ENCODE results near the gene PRR5.
"Not testable (repeated sequence)": the region's sequence is repeated elsewhere in the genome, so short reads cannot be mapped to it uniquely, and the experiment has no call there.

Gene PRR5

GRCh38 chr22:44676441-44677352 is 25.3 kb upstream of the PRR5 start:
- TF ChIP-seq, protein P1, sequence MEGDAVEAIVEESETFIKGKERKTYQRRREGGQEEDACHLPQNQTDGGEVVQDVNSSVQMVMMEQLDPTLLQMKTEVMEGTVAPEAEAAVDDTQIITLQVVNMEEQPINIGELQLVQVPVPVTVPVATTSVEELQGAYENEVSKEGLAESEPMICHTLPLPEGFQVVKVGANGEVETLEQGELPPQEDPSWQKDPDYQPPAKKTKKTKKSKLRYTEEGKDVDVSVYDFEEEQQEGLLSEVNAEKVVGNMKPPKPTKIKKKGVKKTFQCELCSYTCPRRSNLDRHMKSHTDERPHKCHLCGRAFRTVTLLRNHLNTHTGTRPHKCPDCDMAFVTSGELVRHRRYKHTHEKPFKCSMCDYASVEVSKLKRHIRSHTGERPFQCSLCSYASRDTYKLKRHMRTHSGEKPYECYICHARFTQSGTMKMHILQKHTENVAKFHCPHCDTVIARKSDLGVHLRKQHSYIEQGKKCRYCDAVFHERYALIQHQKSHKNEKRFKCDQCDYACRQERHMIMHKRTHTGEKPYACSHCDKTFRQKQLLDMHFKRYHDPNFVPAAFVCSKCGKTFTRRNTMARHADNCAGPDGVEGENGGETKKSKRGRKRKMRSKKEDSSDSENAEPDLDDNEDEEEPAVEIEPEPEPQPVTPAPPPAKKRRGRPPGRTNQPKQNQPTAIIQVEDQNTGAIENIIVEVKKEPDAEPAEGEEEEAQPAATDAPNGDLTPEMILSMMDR (conservative IDR thresholded peaks at IDR 0.05): no peak

GRCh38 chr22:44677353-44677840 is 24.6 kb upstream of the PRR5 start:
- H3K27ac ChIP-seq: no peak overlapping the region
- TF ChIP-seq, protein P1 (conservative IDR thresholded peaks at IDR 0.05): no peak

More at GRCh38 chr22:44676441-44677352, 25.3 kb upstream of the PRR5 start:
- no peak overlapping the region for H3K27ac ChIP-seq

- TF ChIP-seq, protein P1 (conservative IDR thresholded peaks at IDR 0.05): no peak
- no peak overlapping the region for H3K27ac ChIP-seq
Observed at GRCh38 chr22:44677871-44678555, 24.0 kb upstream of the PRR5 start.

GRCh38 chr22:44678556-44679305 is 23.3 kb upstream of the PRR5 start:
- H3K27ac ChIP-seq: no peak overlapping the region
- TF ChIP-seq, protein P1 (conservative IDR thresholded peaks at IDR 0.05): no peak

DNA sequence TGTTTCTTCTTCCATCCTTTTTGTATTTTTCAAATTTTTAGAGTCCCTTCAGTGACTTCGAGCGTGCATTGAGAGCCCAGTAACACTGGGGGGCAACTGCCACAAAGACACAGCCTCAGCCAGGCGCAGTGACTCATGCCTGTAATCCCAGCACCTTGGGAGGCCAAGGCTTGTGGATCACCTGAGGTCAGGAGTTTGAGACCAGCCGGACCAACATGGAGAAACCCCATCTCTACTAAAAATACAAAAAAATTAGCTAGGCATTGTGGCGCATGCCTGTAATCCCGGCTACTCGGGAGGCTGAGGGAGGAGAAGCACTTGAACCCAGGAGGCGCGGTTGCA is 22.7 kb upstream of the PRR5 start:
- H3K27ac ChIP-seq: not testable (repeated sequence)

DNA sequence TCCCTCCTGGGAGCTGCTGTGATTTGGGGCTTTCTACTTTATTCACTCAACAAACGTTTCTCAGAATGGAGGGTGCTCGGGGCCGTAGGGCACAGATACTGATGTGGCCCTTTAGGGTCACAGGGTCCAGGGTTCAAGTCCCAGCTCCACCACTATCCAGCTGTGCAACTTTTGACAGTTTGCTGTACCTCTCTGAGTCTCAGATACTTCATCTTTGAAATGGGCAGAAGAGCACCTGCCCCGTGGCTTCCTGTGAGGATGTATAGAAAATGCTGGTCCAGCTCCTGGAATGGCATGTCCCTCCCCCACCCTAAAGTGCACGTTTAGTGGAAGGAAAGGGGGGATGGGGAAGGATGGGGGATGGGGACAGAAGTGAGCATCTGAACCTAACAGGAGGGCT is 21.9 kb upstream of the PRR5 start:
- H3K27ac ChIP-seq: no peak overlapping the region
- TF ChIP-seq, protein P1 (conservative IDR thresholded peaks at IDR 0.05): no peak

DNA sequence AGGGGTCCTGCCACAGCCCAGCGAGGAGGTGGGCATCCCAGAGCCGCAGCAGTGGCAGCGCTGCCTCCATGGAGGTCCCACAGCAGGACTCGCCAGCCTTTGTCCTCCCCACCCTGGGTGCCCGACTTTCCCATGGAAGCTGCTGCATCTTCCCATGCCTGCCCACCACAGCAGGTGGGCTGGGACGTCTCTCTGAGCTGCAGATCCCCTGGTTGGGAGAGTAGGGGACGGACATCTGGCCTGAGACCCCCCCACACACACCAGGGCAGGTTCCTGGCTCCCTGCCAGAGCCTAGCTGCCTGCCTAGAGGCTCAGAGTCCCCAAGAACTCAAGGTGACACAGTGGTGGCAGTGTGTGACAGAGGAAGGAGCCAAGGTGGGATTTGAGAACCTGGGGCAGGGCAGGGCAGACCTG is 21.5 kb upstream of the PRR5 start:
- TF ChIP-seq, protein P1 (conservative IDR thresholded peaks at IDR 0.05): no peak
- H3K27ac ChIP-seq: no peak overlapping the region
